ENCODE results near the gene ZNF708. TPM values are rescaled to one million over a fixed set of nuclear protein-coding genes. Genes with fewer than 3 reads are reported as not detected.
"Not testable (repeated sequence)": the region's sequence is repeated elsewhere in the genome, so short reads cannot be mapped to it uniquely, and the experiment has no call there.

The ZNF708 gene
- total RNA-seq, 2 donors from 2014 or later: 13.7 to 14.5 TPM

GRCh38 chr19:21308773-21309172, 20.4 kb downstream of the ZNF708 start:
- no peak for DNase-seq
- no peak for ATAC-seq
- no peak overlapping the region for H3K4me3 ChIP-seq
- TF ChIP-seq CTCF (IDR thresholded peaks at IDR 0.05) (no peak), POLR2A (IDR thresholded peaks at IDR 0.05) (no peak)
- no peaks in the 10 kb centered on the region for H3K9me3 ChIP-seq
- H3K27me3 ChIP-seq: no peaks in the 10 kb centered on the region
- H3K4me1 ChIP-seq: peaks cover 16% of the 10 kb centered on the region
- WGBS, 2 donors: 96 to 98% methylated on average over 2 of the region's 2 CpGs
- no peak overlapping the region for H3K27ac ChIP-seq
- peaks cover 0 to 6% of the 10 kb centered on the region in 2 donors for H3K36me3 ChIP-seq (replicated peaks in 1 of 2; ENCODE audit: insufficient read depth in 1 of 2, low read depth in 2 of 2)
- intact Hi-C loops (cut with DNase I): no loop called here

- H3K4me1 ChIP-seq; DNase-seq; H3K36me3 ChIP-seq (replicated peaks in 1 of 2; ENCODE audit: insufficient read depth in 1 of 2, low read depth in 2 of 2); H3K27me3 ChIP-seq; ATAC-seq; intact Hi-C loops (cut with DNase I); H3K27ac ChIP-seq; H3K4me3 ChIP-seq; H3K9me3 ChIP-seq: not testable (repeated sequence)
- 97 to 98% methylated on average over 3 of the region's 3 CpGs for WGBS, 2 donors
Measured at GRCh38 chr19:21306881-21307479, 22.2 kb downstream of the ZNF708 start.

GRCh38 chr19:21293768-21294167, 35.4 kb downstream of the ZNF708 start:
- H3K4me3 ChIP-seq; H3K4me1 ChIP-seq; intact Hi-C loops (cut with DNase I); ATAC-seq; H3K27ac ChIP-seq; DNase-seq; H3K27me3 ChIP-seq: not testable (repeated sequence)
- Histone ChIP-seq H3K36me3 (replicated peaks in 1 of 2; ENCODE audit: insufficient read depth in 1 of 2, low read depth in 2 of 2) (peaks cover 17 to 21% of the 10 kb centered on the region in 2 donors), H3K9me3 (peaks cover 3 to 35% (median 5%) of the 10 kb centered on the region in 3 donors)
- 81 to 88% methylated on average over 1 of the region's 1 CpG for WGBS, 2 donors

- no peaks in the 10 kb centered on the region for H3K4me1 ChIP-seq
- H3K27me3 ChIP-seq: no peaks in the 10 kb centered on the region
- peaks cover 0 to 19% (median 0%) of the 10 kb centered on the region in 3 donors for H3K9me3 ChIP-seq
- H3K36me3 ChIP-seq (replicated peaks in 1 of 2; ENCODE audit: insufficient read depth in 1 of 2, low read depth in 2 of 2): no peaks in the 10 kb centered on the region
- DNase-seq (no peak), ATAC-seq (no peak)
- no peak overlapping the region for H3K4me3 ChIP-seq
- intact Hi-C loops (cut with DNase I): no loop called here
- TF ChIP-seq POLR2A (IDR thresholded peaks at IDR 0.05) (no peak), CTCF (IDR thresholded peaks at IDR 0.05) (no peak)
- H3K27ac ChIP-seq: no peak overlapping the region
- 84 to 85% methylated on average over 2 of the region's 2 CpGs for WGBS, 2 donors
Measured at GRCh38 chr19:21269813-21270212, 59.4 kb downstream of the ZNF708 start.

GRCh38 chr19:21264891-21265290, 64.3 kb downstream of the ZNF708 start:
- H3K9me3 ChIP-seq: peaks cover 0 to 19% (median 0%) of the 10 kb centered on the region in 3 donors
- DNase-seq (no peak), ATAC-seq (no peak)
- no peaks in the 10 kb centered on the region for H3K27me3 ChIP-seq
- H3K36me3 ChIP-seq (replicated peaks in 1 of 2; ENCODE audit: insufficient read depth in 1 of 2, low read depth in 2 of 2): no peaks in the 10 kb centered on the region
- TF ChIP-seq POLR2A (IDR thresholded peaks at IDR 0.05): no peak
- no peak for TF ChIP-seq CTCF (IDR thresholded peaks at IDR 0.05)
- WGBS, 2 donors: 78 to 100% methylated on average over 1 to 12 of the region's 12 CpGs
- no peak overlapping the region for H3K4me3 ChIP-seq
- intact Hi-C loops (cut with DNase I): no loop called here
- H3K4me1 ChIP-seq: no peaks in the 10 kb centered on the region
- no peak overlapping the region for H3K27ac ChIP-seq

GRCh38 chr19:21264416-21264815, 64.8 kb downstream of the ZNF708 start:
- Histone ChIP-seq H3K4me3 (no peak overlapping the region), H3K9me3 (peaks cover 0 to 19% (median 0%) of the 10 kb centered on the region in 3 donors), H3K36me3 (replicated peaks in 1 of 2; ENCODE audit: insufficient read depth in 1 of 2, low read depth in 2 of 2) (no peaks in the 10 kb centered on the region), H3K27me3 (no peaks in the 10 kb centered on the region), H3K27ac (no peak overlapping the region), H3K4me1 (no peaks in the 10 kb centered on the region)
- no peak for DNase-seq
- TF ChIP-seq CTCF (IDR thresholded peaks at IDR 0.05): no peak
- intact Hi-C loops (cut with DNase I): no loop called here
- 79% methylated on average over 6 of the region's 6 CpGs; no CpG with 5 or more reads in 1 of the 2 donors for WGBS, 2 donors
- no peak for ATAC-seq

- ATAC-seq; H3K4me1 ChIP-seq; intact Hi-C loops (cut with DNase I); DNase-seq; H3K27me3 ChIP-seq; H3K4me3 ChIP-seq; H3K27ac ChIP-seq; H3K36me3 ChIP-seq (replicated peaks in 1 of 2; ENCODE audit: insufficient read depth in 1 of 2, low read depth in 2 of 2): not testable (repeated sequence)
- WGBS, 2 donors: 77 to 100% methylated on average over 4 to 20 of the region's 24 CpGs
- peaks cover 0 to 19% (median 0%) of the 10 kb centered on the region in 3 donors for H3K9me3 ChIP-seq
Measured at GRCh38 chr19:21260848-21261381, 68.3 kb downstream of the ZNF708 start.

All from body of pancreas (tissue), 4 donors.